GM21526 (cell line): ENCODE results near the gene DSG2.
"Not testable (repeated sequence)": the region's sequence is repeated elsewhere in the genome, so short reads cannot be mapped to it uniquely, and the experiment has no call there.

Experiments
- ATAC-seq: cut with Tn5 transposase; IDR thresholded peaks from one replicate; pipeline ENCODE4 v1.9.1; 2021; ENCODE audit warnings: moderate library complexity; ENCODE audit not compliant: unreplicated experiment, low FRiP score

The DSG2 gene

DNA sequence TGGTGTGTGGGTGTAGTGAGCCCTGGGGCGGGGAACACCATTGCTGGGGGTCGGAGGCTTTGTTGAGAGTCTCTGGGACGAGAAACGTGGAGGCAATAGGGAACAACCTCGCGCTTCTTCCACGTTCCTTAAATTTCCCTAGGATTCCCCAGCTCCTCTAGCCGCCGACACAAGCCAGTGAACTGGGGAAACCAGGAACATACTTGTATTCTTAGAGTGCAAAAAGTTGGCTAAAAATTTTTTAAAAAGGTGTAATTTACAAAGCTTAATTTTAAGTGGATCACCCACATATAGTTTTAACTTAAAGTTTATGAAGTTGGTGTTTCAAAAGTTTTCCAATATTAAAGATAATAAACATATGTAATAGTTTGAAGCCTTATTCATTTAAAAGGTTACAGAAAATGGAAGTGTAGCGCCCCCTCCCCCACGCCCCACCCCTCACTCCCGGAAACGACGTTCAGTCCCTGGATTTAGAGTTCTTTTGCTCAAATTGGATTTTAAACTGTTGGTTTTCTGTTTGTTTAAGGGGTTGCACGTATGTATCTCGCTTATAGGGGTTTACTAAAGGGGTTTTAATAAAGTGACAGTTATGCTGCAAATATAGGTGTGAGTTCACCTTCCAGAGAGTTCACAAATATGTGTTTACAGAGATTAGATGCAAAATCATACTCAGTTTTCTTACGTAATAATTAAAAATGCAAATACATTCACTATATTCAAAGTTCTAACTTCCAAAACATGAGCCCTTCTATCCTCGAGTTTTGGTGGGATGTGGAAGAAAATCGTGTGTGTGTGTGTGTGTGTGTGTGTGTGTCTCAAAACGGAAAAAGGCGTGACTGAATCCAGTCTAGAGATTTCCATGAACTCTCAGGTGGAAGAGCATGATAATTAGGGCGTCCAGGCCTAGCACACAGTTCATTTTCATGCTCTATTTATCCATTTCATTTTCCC is 872 bp downstream of the DSG2 start:
- no peak for ATAC-seq

DNA sequence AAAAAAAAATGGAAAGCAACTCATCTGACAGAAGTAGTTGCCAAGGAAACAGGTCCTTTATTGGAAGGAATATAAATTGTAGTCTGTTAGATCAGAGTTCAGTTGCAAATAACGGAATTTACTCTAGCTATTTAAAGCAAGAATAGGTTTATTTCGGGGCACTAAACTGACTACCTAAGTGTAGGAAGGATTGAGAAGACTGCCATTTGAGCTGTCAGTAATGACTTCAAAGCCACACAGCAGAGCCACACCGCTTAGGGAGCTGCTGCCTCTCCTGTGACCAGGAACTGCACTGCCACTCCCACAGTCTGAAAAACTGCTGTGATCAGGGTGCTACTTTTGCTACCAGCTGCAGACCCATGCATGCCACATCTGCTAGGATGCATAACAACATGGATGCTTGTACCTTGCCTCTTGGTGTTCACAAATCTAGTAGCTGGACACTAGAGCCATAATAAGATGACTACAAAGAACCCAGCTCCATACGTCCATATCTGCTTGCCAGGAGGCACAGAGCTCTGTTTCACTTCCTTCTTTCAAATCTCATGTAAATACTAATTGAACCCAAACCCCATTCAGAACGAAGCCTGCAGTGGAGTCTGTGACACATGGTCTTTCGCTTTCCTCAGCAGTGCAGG is 2.2 kb downstream of the DSG2 start:
- ATAC-seq, result peak; percentile 92

DNA sequence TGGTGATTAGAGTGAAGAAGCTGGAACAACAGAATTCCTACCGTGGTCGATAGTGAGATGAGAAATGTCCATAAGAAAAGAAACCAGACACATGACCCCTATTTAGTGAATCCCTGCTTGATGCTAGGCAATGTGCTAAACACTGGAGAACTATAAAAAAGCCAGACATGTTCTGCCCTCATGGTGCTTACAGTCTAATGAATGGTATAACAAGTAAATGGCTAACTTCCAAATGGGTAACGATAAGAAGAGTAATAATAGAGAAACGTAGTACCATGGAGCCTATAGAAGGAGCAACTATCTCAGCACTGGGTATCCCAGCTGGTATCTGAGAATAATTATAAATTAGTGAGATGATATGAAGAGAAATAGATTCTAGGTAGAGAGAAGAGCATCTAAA is 5.0 kb downstream of the DSG2 start:
- no peak for ATAC-seq

DNA sequence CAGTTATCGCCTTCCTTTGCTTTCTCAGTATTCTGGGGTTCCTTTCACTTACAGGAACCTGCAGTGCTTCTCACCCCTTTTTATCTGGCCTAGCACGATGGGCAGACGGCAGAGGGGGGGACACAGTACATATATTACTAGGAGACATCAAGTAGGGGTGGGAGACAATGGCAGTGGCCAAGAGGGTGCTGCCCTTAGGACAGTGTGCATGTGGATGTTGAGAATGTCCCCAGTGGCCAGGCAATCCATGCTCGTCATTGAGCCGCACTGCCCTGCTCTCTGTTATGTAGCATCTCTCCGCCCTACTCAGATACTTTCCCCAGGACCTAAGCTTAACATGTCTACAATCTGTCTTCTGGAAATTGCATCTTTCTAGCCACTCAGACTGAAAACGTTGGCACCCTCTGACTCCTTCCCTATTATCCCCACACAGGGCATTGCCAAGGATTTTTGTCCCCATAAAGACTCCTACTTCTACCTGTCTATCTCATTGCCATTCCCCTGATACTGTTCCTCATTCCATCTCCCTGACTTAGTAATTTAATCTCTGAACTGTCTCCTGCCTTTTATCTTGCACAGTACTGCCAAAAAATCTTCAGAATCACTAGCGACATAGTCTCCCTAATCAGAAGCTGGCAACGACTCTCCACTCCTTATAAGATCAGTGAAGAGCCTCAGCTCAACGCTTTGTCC is 6.6 kb downstream of the DSG2 start:
- no peak for ATAC-seq

DNA sequence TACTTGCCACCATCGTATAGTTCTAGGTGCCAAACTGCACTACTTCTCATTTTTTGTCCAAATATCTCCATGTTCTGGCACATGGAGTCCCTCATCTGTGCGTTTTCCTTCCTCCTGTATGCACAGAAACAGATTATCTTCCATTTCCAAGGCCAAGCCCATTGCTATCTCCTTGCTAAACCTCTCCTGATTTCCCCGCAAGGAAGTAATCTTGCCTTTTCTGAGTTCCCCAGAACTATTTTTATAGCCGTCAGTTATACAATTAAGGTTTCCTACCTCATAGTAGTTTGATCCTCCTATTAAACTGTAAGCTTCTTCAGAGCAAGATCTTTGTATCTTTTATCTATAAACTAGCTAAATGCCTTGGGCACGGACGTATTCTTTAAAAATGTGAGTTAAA is 7.2 kb downstream of the DSG2 start:
- no peak for ATAC-seq

DNA sequence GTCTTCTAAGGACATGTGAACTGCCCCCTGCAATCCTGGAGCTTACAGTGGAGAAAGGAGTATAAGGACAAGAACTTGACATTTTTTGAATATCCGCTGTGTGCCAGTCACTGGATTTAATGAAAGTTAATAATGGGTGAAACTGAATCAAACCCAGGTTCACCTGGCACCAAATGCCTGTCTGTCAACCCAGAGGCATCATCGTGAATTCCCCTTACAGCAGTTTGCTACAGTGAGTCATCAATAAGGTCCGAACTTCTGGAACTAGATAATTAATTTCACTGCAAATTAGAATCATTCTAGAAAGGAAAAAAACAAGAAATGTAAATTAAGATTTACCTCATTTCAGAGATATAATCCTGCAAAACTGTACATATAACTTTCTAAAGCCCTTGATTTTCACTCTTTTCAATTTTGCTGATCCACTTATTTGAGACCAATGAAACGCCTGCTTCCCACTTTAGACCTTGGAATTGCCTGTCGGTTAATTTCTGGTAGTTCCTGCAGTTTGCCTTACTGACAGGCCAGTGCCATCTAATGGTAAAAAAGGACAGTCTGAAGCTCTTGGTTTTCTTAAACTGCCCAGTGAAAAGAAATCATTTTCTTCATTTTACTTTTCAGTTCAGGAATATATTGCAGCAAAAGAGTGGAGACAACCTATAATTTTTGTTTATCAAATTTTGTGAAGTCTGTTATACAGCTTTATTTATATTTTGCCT is 8.2 kb downstream of the DSG2 start:
- no peak for ATAC-seq

DNA sequence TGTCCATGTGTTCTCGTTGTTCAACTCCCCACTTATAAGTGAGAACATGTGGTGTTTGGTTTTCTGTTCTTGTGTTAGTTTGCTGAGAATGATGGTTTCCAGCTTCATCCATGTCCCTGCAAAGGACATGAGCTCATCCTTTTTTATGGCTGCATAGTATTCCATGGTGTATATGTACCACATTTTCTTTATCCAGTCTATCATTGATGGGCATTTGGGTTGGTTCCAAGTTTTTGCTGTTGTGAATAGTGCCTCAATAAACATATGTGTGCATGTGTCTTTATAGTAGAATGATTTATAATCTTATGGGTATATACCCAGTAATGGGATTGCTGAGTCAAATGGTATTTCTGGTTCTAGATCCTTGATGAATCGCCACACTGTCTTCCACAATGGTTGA is 9.1 kb downstream of the DSG2 start:
- ATAC-seq, result not testable (repeated sequence)

DNA sequence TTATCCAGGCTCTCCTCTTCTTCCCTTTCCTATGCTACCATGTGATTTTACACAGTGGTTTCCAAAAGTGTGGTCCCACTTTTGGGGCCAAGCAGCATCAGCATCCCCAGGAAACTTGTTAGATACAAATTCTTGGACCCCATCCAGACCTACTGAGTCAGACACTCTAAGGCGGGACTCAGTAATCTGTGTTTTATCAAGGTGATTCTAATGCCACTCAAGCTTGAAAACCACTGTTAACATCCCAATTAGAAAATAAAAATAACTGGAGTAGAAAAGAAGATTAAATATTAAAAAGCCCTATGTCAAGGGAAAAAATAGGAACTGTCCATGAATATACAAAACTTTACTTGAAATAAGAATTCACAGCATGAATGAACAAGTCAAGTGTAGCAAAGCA is 10.8 kb downstream of the DSG2 start:
- no peak for ATAC-seq

DNA sequence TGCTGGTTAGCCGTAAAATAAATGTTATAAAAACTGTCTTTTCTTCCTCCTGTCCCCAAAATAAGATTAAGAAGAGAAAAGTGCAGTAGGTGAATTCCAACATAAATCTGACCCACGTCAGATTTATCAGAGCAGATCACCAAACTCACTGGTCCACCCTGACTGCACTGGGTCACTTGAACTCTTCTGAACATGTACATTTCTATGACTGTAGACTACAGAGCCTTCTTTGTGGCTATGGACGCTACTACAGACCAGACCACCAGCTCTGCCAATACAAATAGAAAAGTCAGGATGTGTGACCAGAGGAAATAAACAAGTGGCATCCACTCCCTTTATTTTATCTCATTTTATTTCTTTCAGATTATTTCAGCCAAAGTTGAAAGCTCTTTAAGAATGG is 11.6 kb downstream of the DSG2 start:
- ATAC-seq, result no peak

DNA sequence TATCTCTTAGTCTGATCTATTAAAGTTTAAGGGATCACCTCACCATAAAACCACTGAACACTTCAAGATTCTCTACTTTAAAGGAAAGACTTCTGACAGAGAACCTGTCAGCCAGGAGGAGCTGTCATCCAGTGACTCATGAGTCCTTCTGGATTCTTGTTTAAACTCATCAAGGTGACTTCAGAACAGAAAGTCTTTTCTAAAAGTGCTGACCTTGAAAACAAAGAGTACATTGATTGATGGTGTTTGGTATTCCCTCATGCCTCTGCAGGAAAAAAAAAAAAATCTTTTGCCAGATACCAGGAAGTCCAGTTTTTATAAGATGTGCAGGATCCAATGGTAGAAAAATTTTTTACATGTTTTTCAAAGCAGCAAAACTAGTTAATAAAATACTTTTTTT is 12.3 kb downstream of the DSG2 start:
- no peak for ATAC-seq

DNA sequence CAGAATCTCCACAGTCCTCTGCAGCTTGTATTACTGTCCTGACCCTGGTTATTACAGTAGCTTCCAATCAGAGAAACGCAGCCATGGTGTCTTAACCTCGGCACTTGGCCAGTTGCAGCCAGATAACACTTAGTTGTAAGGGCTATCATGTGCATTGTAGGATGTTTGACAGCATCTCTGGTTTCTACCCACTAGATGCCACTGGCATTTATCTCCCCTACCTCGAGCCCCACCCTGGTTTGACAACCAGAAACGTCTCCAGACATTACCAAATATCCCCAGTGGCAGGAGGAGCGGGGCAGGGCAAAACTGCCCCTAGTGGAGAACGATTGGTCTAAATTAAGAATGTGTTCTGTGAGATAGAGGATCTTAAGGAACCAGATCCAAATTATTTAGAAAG is 13.1 kb downstream of the DSG2 start:
- no peak for ATAC-seq

DNA sequence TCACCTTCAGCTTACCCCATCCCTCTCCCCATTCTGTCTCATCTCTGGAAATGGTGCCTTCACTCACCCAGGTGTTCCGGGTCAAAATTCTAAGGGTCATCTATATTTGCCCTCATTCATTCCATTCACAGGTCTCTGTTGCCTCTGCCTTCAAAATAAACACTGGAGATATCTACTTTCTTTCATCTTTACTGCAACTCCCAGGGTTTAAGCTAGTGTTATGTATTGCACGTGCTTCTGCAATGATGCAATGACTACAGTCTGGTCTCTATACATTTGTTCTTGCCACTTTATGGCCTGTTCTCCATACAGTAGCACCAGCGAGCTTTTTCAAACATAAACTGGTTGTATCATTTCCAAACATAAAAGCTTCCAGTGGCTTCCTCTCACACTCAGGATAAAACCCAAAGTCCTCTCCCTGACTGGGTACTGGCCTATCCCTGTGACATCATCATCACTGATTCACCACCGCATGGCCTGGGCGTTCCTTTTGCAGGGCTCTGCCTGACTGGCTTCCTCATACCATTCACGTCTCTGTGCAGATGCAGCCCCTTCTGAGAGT is 14.3 kb downstream of the DSG2 start:
- no peak for ATAC-seq

DNA sequence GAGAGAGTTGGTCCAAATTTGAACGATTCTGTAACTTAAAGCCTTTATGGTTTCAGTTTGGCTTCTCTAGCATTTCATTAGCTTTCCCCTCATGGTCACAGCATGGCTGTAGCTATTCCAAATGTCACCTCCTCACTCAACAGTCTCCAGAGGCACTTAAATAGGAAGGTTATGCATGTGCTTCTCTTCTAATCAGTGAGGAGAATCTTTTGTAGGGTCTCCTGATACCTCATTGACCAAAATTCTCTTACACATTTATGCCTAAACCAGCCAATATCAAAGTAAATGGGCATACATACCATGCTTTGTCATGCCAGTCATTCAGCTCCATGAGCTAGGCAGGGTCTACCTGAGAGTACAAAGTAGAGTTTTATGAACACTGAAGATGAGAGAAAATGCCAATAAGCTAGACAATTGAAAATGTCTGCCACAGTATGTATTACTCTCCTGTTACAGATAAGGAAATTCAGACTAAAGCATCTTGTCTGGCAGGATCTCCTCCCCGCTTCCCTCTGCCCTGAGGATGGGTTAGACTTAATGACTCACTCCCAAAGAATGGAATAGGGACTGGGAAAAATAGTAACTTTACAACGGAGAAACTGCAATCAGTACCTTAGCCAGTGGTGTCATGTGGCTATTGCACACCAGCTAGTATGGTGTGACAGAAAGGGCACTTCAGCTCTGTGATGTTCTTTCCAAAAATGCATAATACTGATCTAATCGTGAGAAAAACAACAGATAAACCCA is 15.4 kb downstream of the DSG2 start:
- ATAC-seq, result no peak

DNA sequence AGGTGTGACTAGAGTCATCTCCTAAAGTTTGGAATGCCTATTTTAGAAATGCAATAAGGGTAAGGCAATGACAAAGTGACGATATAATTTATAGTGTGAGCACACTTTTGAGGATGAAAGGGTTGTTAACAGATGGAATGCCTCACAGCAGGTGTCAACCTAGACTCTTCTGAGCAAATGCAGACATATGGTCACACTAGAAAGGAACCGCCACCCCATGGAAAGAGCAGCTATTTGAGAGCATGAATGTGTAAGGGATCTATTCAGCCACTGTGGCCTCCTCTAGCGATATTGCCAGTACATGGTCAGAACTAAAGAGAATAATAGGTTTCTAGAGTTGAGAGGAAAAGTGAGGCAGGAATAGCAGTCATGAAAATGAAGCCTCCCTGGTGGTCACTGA is 18.5 kb downstream of the DSG2 start:
- no peak for ATAC-seq

DNA sequence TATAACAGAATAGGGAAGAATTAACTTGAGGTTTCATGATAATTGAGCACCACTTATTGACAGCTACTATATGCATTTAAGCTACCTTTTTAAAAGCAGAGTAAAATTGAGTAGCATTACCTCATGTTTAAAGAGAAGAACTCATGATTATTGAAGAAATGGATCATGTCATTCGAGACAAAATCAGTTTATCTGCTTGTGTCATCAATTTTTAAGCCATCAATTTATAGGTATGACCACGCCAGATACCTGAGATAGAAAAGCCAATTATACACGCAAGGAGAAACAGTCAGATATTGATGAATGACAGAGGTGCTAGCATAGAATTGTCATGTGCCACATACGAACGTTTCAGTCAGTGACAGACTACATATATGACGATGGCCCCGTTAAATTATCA is 28.4 kb downstream of the DSG2 start:
- ATAC-seq, result no peak

DNA sequence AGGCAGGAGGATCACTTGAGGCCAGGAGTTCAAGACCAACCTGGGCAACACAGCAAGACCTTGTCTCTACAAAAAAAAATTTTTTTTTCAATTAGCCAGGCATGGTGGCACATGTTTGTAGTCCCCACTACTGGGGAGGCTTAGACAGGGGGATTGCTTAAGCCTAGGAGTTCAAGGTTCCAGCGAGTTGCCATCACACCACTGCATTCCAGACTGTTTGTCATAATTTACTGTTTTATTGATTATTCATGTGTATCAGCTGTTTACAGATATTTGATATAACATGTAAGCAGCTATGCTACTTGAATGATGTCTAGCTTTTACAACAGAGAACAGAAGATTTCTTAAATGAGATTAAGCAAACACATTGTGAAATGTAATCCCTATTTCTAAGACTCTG is 35.3 kb downstream of the DSG2 start:
- ATAC-seq, result no peak

DNA sequence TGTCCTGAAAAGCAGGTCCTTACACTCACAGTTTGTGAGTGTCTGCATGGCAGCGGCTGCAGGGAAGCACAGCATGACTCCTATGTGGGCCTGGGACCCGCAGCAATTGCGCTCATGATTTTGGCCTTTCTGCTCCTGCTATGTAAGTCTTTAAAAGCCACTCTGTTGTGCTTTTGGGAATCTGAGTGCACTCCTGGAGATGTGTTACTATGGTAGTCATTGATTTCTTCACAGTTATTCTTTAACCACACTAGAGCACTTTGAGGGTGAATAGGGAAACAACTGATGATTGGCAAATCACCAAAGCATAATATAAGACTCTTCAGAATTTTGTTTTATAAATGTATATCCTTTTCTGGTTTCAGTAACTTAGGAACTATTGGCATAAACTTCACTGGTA is 40.9 kb downstream of the DSG2 start:
- no peak for ATAC-seq

DNA sequence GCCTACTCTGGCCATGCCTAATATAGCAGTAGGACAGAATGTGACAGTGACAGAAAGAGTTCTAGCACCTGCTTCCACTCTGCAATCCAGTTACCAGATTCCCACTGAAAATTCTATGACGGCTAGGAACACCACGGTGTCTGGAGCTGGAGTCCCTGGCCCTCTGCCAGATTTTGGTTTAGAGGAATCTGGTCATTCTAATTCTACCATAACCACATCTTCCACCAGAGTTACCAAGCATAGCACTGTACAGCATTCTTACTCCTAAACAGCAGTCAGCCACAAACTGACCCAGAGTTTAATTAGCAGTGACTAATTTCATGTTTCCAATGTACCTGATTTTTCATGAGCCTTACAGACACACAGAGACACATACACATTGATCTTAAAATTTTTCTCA is 48.5 kb downstream of the DSG2 start:
- no peak for ATAC-seq

DNA sequence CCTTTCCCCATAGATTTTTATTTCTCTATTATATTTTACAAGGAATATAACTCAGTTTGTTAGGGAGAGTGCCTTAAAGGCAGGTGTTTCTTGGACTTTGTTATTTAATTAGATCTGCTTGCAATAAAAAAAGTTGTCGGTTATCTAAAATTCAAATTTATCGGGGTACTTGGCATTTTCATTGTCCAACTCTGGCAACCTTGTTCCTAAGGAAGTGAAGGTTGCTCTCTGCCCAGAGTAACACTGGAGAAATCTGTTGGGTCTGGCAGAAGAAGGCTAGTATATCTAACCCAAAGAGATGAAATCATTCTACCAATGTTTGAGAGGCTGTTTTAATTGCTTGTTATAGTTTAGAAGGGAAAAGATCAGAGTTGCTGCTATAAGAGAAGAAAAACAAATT is 50.9 kb downstream of the DSG2 start:
- no peak for ATAC-seq

DNA sequence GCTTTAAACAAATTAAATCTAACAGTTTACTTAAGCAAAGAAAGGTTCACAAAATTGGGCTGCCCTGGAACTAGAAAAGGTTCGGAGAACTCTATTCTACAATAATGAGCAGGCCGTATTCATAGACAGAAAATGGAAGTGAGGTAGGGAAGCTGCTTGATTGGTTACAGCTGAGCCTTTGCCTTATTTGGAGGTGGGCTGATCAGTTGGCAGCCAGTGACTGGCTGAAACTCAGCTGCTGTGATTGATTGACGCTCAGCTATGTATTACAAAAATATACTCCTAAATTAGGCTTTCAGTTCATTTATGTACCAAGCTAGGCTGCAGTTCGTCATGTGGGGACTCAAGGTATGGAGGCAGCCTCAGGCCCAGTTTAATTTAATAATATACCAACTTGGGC is 51.4 kb downstream of the DSG2 start:
- ATAC-seq, result no peak
